ENCODE measurements around the gene RPF1. TPM values are rescaled to one million over a fixed set of nuclear protein-coding genes. Genes with fewer than 3 reads are reported as not detected.

RPF1 gene
- total RNA-seq, 2 donors from 2014 or later, result 41.0 to 52.7 TPM

GRCh38 chr1:84540759-84541158 is 61.7 kb downstream of the RPF1 start:
- DNase-seq, result no peak
- Mint-ChIP-seq H3K27ac (no peak overlapping the region), H3K4me3 (no peak overlapping the region), H3K4me1 (peaks cover 16% of the 10 kb centered on the region), H3K27me3 (no peaks in the 10 kb centered on the region), H3K36me3 (ENCODE audit: low read depth) (peaks cover 7% of the 10 kb centered on the region)
- ATAC-seq, result no peak
- no peaks in the 10 kb centered on the region for H3K9me3 ChIP-seq (ENCODE audit: control insufficient read depth, low read length, poor library complexity, severe bottlenecking)

DNA sequence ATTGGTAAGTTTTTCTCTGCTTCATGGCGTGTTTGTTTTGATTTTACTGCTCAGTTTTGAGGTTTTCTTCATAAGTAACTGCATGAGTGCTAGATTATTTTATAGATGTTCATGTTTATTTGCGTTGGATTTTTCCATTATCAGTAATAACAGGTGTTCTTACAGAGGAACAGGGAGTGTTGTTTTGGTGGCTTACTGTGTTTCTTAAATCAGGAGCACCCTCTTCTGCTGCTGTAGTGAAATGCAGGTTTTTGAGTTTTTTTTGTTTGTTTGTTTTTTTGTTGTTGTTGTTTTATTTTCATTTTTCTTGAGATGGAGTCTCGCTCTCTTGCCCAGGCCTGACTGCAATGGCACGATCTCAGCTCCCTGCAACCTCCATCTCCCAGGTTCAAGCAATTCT is 62.6 kb downstream of the RPF1 start:
- no peak for DNase-seq
- Mint-ChIP-seq H3K27ac (peak overlapping the region; percentile 11), H3K36me3 (ENCODE audit: low read depth) (peaks cover 8% of the 10 kb centered on the region), H3K27me3 (no peaks in the 10 kb centered on the region), H3K4me1 (peaks cover 16% of the 10 kb centered on the region), H3K4me3 (no peak overlapping the region)
- H3K9me3 ChIP-seq (ENCODE audit: control insufficient read depth, low read length, poor library complexity, severe bottlenecking), result no peaks in the 10 kb centered on the region
- ATAC-seq, result no peak

Other genes with a start within 250 kb of the RPF1 start
- not detected for gene SAMD13, start 177.6 kb upstream of the RPF1 start, total RNA-seq
- gene DNASE2B, start 80.8 kb upstream of the RPF1 start, total RNA-seq, result not detected
- 1 to 10 TPM in 1 of 2 donors, not detected in 1; 1.2 TPM for gene SPATA1, start 27.1 kb downstream of the RPF1 start, total RNA-seq
- gene GNG5, start 27.3 kb downstream of the RPF1 start, total RNA-seq, result 10 to 100 TPM; 27.6 to 34.8 TPM
- gene CTBS, start 95.2 kb downstream of the RPF1 start, total RNA-seq, result 10 to 100 TPM; 11.7 to 15.0 TPM
- gene SSX2IP, start 211.2 kb downstream of the RPF1 start, total RNA-seq, result 10 to 100 TPM in 1 of 2 donors, 1 to 10 TPM in 1; 6.6 to 17.2 TPM

Data from T-helper 17 cell (primary cell).